K562 (cell line): Measurements from ENCODE around the gene DDC. TPM values are rescaled to one million over a fixed set of nuclear protein-coding genes. Genes with fewer than 3 reads are reported as not detected.

ENCODE experiments used
- ATAC-seq: fragments of 200-7000 bp; cut with Tn5 transposase; 3 replicates; pipeline ENCODE4 v1.9.1; 2020; ENCODE audit warnings: moderate library complexity
- BruUV-seq: library from RNA; stranded (reverse); fragments of 400-500 nt; replicated peaks from 2 replicates; lab custom pipeline; 2021; lab: Mats Ljungman, UMichigan
- CTCF ChIA-PET: fragments of 300-600 bp; formaldehyde crosslinking; extraction: SDS; loops from one replicate; lab custom pipeline; 2021; ENCODE audit warnings: low intra/inter-chr PET ratio; lab: Yijun Ruan, JAX
- POLR2A ChIA-PET: fragments of 300-600, 350-650 bp; sonication (Branson Sonifier 250); formaldehyde crosslinking; extraction: SDS; loops from one replicate; lab custom pipeline; 2021; ENCODE audit warnings: antibody characterized with exemption, inconsistent platforms; lab: Yijun Ruan, JAX
- DNase-seq, 4 experiments: peaks; one replicate each; pipeline versions ENCODE4 v3.0.0 to v3.0.0-alpha.2; 2011 to 2018; ENCODE audit warnings: low spot score in 3 of 4, mixed read lengths in 3 of 4; ENCODE audit errors: extremely low read depth in 1 of 4
- FAIRE-seq: peaks from 2 replicates; lab custom pipeline; 2011; peaks lifted over from hg19 to GRCh38; lab: Jason Lieb, UNC
- H2AFZ ChIP-seq: 2 replicates; pipeline ENCODE4 v1.6.0; 2011; ENCODE audit warnings: low read depth, low read length, control low read depth, inconsistent platforms
- H3K27ac ChIP-seq: fragments of 200-600 bp; 3 replicates; pipeline ENCODE4 v1.8.0; 2011; ENCODE audit warnings: low read depth, mild to moderate bottlenecking, control low read depth, inconsistent platforms, low read length, moderate library complexity, mixed read lengths; ENCODE audit errors: extremely low read depth
- H3K27me3 ChIP-seq, 2 experiments: fragments of 300-600 bp in 1 of 2; 2 replicates in 1 of 2; 3 replicates in 1 of 2; pipeline versions ENCODE4 v1.6.0 to v1.8.0; 2011; ENCODE audit warnings: inconsistent platforms in 2 of 2, low read length in 2 of 2, mild to moderate bottlenecking in 1 of 2, mixed read lengths in 1 of 2, moderate library complexity in 1 of 2; ENCODE audit not compliant: control insufficient read depth in 2 of 2, insufficient read depth in 2 of 2
- H3K36me3 ChIP-seq: fragments of 300-600 bp; 3 replicates; pipeline ENCODE4 v1.8.0; 2011; ENCODE audit warnings: mild to moderate bottlenecking, low read length, inconsistent platforms; ENCODE audit not compliant: control insufficient read depth, insufficient read depth
- H3K4me1 ChIP-seq, 2 experiments: fragments of 200-600 bp in 1 of 2; replicated peaks in 1 of 2; 2 replicates in 1 of 2; 3 replicates in 1 of 2; pipeline versions ENCODE4 v1.5.1 to v1.8.0; 2011; ENCODE audit warnings: inconsistent platforms in 2 of 2, low read length in 2 of 2, mild to moderate bottlenecking in 1 of 2, mixed read lengths in 1 of 2, moderate library complexity in 1 of 2; ENCODE audit not compliant: control insufficient read depth in 2 of 2, insufficient read depth in 2 of 2
- H3K4me2 ChIP-seq: 2 replicates; pipeline ENCODE4 v1.6.1; 2011; ENCODE audit warnings: low read length, control low read depth, inconsistent platforms, mixed read lengths; ENCODE audit not compliant: insufficient read depth
- H3K4me3 ChIP-seq: fragments of 200-600 bp; sonication (generic), shearing (Covaris generic); 2 replicates; pipeline ENCODE4 v1.5.1; 2016; ENCODE audit warnings: control low read depth, inconsistent platforms
- H3K79me2 ChIP-seq: fragments of 200-600 bp; 3 replicates; pipeline ENCODE4 v1.8.0; 2011; ENCODE audit warnings: low read length, inconsistent platforms; ENCODE audit not compliant: control insufficient read depth, insufficient read depth
- H3K9ac ChIP-seq, 2 experiments: 2 replicates each; pipeline versions ENCODE4 v1.6.0 to v1.6.1; 2011; ENCODE audit warnings: low read depth in 2 of 2, low read length in 2 of 2, control low read depth in 1 of 2, inconsistent platforms in 1 of 2, mild to moderate bottlenecking in 1 of 2, mixed read lengths in 1 of 2; ENCODE audit not compliant: insufficient read depth in 1 of 2
- H3K9me1 ChIP-seq: one replicate; pipeline ENCODE4 v1.6.0; 2011; ENCODE audit warnings: inconsistent platforms, mild to moderate bottlenecking, low read length, moderate library complexity; ENCODE audit not compliant: control insufficient read depth, insufficient read depth
- H3K9me3 ChIP-seq: replicated peaks from 2 replicates; pipeline ENCODE4 v1.5.1; 2011; ENCODE audit warnings: low read depth, low read length, inconsistent platforms; ENCODE audit not compliant: control insufficient read depth, insufficient read depth
- H4K20me1 ChIP-seq: replicated peaks from 2 replicates; pipeline ENCODE4 v1.6.1; 2011; ENCODE audit warnings: low read length, inconsistent platforms, mixed read lengths; ENCODE audit not compliant: control insufficient read depth, insufficient read depth
- BRD4 ChIP-seq: fragments of 200-600 bp; sonication (generic); IDR thresholded peaks from 2 replicates; pipeline ENCODE4 v1.6.1; 2017; ENCODE audit warnings: inconsistent platforms
- HIVEP1 ChIP-seq: fragments of 250-450 bp; sonication (Bioruptor Pico); IDR thresholded peaks from 2 replicates; pipeline ENCODE4 v1.4.0; 2020; ENCODE audit warnings: mild to moderate bottlenecking
- LARP7 ChIP-seq: fragments of 450-650 bp; IDR thresholded peaks from 2 replicates; pipeline ENCODE4 v1.6.1; 2016
- MAFG ChIP-seq: fragments of 450-650 bp; conservative IDR thresholded peaks from 2 replicates; pipeline ENCODE4 v1.6.1; 2016; ENCODE audit warnings: missing genetic modification characterization, missing compliant biosample characterization
- NCOA4 ChIP-seq: fragments of 450-650 bp; IDR thresholded peaks from 2 replicates; pipeline ENCODE4 v1.6.1; 2018; ENCODE audit warnings: mild to moderate bottlenecking; ENCODE audit not compliant: partially characterized antibody
- PHB ChIP-seq: fragments of 250-450 bp; sonication (Bioruptor Pico); IDR thresholded peaks from 2 replicates; pipeline ENCODE4 v1.5.0; 2021
- POLR2A ChIP-seq: fragments of 450-650 bp; conservative IDR thresholded peaks from 2 replicates; pipeline ENCODE4 v1.6.1; 2016
- ZNF668 ChIP-seq: fragments of 250-450 bp; sonication (Bioruptor Pico); IDR thresholded peaks from 2 replicates; pipeline ENCODE4 v1.8.0; 2022; ENCODE audit warnings: mild to moderate bottlenecking, inconsistent platforms
- WGBS: fragments of 100-300 bp; shearing (Covaris generic); methylation state at CpG from one replicate; pipeline ENCODE4 v1.1.6; 2016; ENCODE audit warnings: low coverage, mixed read lengths; ENCODE audit not compliant: insufficient coverage; ENCODE audit errors: missing lambda C conversion rate; 5-methylcytosine and 5-hydroxymethylcytosine counted together
- in situ Hi-C: fragments of 300-500 bp; cut with MboI; formaldehyde crosslinking; loops from 4 replicates; pipeline ENCODE4 v1.15.0; 2018; ENCODE audit warnings: inconsistent platforms, mixed read lengths
- intact Hi-C: fragments of 100-400 bp; cut with micrococcal nuclease; formaldehyde crosslinking; loops from 2 replicates; pipeline ENCODE4 v1.14.2; 2022
- polyA plus RNA-seq, 8 experiments: library from polyadenylated mRNA; depleted of rRNA in 4 of 8; stranded (reverse) in 5 of 8; unstranded in 3 of 8; fragments of >200 nt; fragmentation: Nextera tagmentation in 2 of 8; fragmentation: Illumina TruSeq in 1 of 8; extraction: Ambion mirVana in 2 of 8; extraction: Trizol in 1 of 8; gene quantifications; 2 replicates each; pipeline versions ENCODE4 v1.2.1 to v1.2.3, GENCODE V29; 2011 to 2014; ENCODE audit warnings: inconsistent platforms in 1 of 8, missing spikeins in 1 of 8
- total RNA-seq, 7 experiments: library from RNA; depleted of rRNA in 6 of 7; stranded (reverse); fragments of >200 nt in 6 of 7; fragmentation: Illumina TruSeq in 2 of 7; extraction: Trizol in 2 of 7; gene quantifications; 2 replicates each; pipeline versions ENCODE4 v1.2.1 to v1.2.3, GENCODE V29; 2011 to 2021; ENCODE audit warnings: low replicate concordance in 1 of 7
- TF ChIP-seq, protein P1 (sequence below): fragments of 200-800 bp; sonication (Bioruptor generic); IDR thresholded peaks from 2 replicates; pipeline ENCODE4 v1.6.1; 2016; ENCODE audit warnings: missing genetic modification characterization, missing compliant biosample characterization
- TF ChIP-seq, protein P2 (sequence below): sonication (generic); formaldehyde crosslinking; IDR thresholded peaks from 2 replicates; pipeline ENCODE4 v1.8.0; 2022; ENCODE audit warnings: mild to moderate bottlenecking, low read depth, missing genetic modification reagents

DDC gene
- total and polyA plus RNA-seq, 9 of the 15 experiments (the other 6 are each of a cell fraction or from before 2014, with no cell fraction given): not detected

DNA sequence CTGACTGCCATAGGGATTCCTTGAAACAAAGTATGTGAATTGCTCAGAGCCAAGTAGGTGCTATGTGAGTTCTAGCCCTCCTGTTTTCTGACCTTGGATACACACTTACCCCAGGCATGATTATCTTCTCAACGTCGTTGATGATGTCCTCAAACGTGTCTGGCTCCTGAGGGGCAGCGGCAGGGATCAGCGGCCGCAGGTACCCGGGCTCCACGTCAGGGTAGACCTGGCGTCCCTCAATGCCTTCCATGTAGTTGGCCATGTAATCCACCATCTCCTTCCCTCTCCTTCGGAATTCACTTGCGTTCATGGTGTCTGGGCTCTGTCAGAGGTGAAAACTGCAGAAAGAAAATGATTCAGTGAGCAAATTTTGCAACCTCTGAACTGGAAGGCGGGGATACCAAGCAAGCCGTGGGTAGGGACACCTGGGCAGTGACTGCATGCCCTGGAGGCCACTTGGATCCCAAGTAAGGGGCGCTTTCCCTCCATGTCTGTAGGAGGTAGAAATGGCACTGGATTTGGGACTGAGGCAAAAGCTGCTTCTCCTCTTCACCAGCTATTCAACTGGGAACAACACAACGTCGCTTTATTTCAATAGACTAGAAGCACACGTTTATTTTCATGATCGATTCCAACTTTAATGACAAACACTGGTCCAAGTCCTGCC lies 21.3 kb downstream of the DDC start:
- H3K79me2 ChIP-seq: no peaks in the 10 kb centered on the region
- POLR2A ChIA-PET: interaction anchor here (0.6 kb wide), 1 partner anchor 15 kb away, joined by 4 read pairs; no protein-coding TSS in a partner anchor
- CTCF ChIA-PET: no interaction called here
- intact Hi-C loops (no loop called here), in situ Hi-C loops (no loop called here)
- no peaks in the 10 kb centered on the region for H4K20me1 ChIP-seq
- no peak overlapping the region for H3K4me3 ChIP-seq
- FAIRE-seq (no peak), ATAC-seq (no peak), DNase-seq (peak in 1 of 4 experiments; percentile 2)
- 18% methylated on average over 13 of the region's 18 CpGs for WGBS
- no peaks in the 10 kb centered on the region for H3K9me1 ChIP-seq
- no peak overlapping the region for H3K4me2 ChIP-seq
- H3K9ac ChIP-seq: no peak overlapping the region
- peaks cover 9 to 36% of the 10 kb centered on the region in 2 experiments; a peak in 4 of 5 replicates for H3K27me3 ChIP-seq
- no TSS peak for BruUV-seq
- no peak overlapping the region for H3K27ac ChIP-seq
- no peak overlapping the region for H2AFZ ChIP-seq
- H3K9me3 ChIP-seq: no peaks in the 10 kb centered on the region
- H3K4me1 ChIP-seq: peaks cover 0 to 4% of the 10 kb centered on the region in 2 experiments; a peak in 1 of 5 replicates
- H3K36me3 ChIP-seq: no peaks in the 10 kb centered on the region
- no peak for TF ChIP-seq ZNF668 (CRISPR knock-in tag)

- in situ Hi-C loops: no loop called here
- H3K4me3 ChIP-seq: no peak overlapping the region
- BruUV-seq: no TSS peak
- H3K27me3 ChIP-seq: peaks cover 3 to 32% of the 10 kb centered on the region in 2 experiments; a peak in 4 of 5 replicates
- H3K9ac ChIP-seq: no peak overlapping the region
- FAIRE-seq (no peak), ATAC-seq (no peak), DNase-seq (peak in 1 of 4 experiments; percentile 2)
- no peaks in the 10 kb centered on the region for H4K20me1 ChIP-seq
- no peaks in the 10 kb centered on the region for H3K9me1 ChIP-seq
- H3K9me3 ChIP-seq: no peaks in the 10 kb centered on the region
- no peaks in the 10 kb centered on the region for H3K36me3 ChIP-seq
- no peak overlapping the region for H3K4me2 ChIP-seq
- H3K4me1 ChIP-seq: peaks cover 0 to 4% of the 10 kb centered on the region in 2 experiments; a peak in 1 of 5 replicates
- ChIA-PET POLR2A (no interaction called here), CTCF (no interaction called here)
- WGBS: 66% methylated on average over 11 of the region's 11 CpGs
- H3K27ac ChIP-seq: no peak overlapping the region
- H2AFZ ChIP-seq: no peak overlapping the region
- no peaks in the 10 kb centered on the region for H3K79me2 ChIP-seq
- intact Hi-C loops: no loop called here
- TF ChIP-seq HIVEP1 (CRISPR knock-in tag) (no peak), BRD4 (no peak), NCOA4 (no peak), MAFG (tag) (no peak), LARP7 (no peak), PHB (no peak), POLR2A (no peak)
- TF ChIP-seq, protein P1, sequence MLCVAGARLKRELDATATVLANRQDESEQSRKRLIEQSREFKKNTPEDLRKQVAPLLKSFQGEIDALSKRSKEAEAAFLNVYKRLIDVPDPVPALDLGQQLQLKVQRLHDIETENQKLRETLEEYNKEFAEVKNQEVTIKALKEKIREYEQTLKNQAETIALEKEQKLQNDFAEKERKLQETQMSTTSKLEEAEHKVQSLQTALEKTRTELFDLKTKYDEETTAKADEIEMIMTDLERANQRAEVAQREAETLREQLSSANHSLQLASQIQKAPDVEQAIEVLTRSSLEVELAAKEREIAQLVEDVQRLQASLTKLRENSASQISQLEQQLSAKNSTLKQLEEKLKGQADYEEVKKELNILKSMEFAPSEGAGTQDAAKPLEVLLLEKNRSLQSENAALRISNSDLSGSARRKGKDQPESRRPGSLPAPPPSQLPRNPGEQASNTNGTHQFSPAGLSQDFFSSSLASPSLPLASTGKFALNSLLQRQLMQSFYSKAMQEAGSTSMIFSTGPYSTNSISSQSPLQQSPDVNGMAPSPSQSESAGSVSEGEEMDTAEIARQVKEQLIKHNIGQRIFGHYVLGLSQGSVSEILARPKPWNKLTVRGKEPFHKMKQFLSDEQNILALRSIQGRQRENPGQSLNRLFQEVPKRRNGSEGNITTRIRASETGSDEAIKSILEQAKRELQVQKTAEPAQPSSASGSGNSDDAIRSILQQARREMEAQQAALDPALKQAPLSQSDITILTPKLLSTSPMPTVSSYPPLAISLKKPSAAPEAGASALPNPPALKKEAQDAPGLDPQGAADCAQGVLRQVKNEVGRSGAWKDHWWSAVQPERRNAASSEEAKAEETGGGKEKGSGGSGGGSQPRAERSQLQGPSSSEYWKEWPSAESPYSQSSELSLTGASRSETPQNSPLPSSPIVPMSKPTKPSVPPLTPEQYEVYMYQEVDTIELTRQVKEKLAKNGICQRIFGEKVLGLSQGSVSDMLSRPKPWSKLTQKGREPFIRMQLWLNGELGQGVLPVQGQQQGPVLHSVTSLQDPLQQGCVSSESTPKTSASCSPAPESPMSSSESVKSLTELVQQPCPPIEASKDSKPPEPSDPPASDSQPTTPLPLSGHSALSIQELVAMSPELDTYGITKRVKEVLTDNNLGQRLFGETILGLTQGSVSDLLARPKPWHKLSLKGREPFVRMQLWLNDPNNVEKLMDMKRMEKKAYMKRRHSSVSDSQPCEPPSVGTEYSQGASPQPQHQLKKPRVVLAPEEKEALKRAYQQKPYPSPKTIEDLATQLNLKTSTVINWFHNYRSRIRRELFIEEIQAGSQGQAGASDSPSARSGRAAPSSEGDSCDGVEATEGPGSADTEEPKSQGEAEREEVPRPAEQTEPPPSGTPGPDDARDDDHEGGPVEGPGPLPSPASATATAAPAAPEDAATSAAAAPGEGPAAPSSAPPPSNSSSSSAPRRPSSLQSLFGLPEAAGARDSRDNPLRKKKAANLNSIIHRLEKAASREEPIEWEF (CRISPR knock-in tag): no peak
- TF ChIP-seq, protein P2, sequence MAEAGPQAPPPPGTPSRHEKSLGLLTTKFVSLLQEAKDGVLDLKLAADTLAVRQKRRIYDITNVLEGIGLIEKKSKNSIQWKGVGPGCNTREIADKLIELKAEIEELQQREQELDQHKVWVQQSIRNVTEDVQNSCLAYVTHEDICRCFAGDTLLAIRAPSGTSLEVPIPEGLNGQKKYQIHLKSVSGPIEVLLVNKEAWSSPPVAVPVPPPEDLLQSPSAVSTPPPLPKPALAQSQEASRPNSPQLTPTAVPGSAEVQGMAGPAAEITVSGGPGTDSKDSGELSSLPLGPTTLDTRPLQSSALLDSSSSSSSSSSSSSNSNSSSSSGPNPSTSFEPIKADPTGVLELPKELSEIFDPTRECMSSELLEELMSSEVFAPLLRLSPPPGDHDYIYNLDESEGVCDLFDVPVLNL (CRISPR knock-in tag): no peak
Measured at GRCh38 chr7:50542132-50542531, 23.1 kb downstream of the DDC start.
